ENCODE data around the gene ITGB1.

ITGB1 gene

DNA sequence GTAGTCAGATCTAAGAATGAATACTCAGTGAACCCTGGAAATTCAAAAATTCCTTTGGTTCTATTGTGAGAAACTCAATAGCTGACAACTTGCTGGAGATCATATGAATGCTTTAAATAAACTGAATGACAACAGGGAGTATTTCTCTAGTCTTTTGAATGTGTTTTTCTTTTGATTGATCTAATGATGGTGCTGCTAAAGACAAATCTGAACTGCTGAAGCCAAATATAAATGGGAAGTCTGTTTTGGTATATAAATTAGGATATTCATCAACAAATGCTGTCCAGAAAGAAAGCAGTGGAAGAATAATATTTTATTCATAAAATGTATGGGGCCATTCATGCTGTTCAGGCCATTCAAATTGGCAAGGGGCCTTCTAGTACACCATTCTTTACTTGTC is 79.4 kb downstream of the ITGB1 start:
- DNase-seq = no peak

DNA sequence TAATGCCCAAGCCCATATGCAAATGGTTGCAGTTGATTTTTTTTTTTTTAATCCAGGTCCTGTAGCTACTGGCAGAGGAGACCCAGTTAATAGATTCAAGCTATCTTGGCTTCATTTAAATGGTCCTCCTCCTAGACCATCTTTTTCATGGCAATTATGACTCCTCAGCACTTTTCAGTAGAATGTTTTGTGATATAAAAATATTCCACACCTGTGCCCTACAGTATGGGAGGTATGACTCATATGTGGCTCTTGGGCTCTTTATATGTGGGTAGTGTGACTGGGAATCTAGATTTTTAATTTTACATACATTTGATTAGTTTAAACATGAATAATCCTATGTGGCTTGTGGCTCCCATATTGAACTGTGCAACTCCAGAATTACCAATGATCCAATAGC is 80.1 kb downstream of the ITGB1 start:
- no peak for DNase-seq

- no peak for DNase-seq
These were observed 92.9 kb downstream of the ITGB1 start for GRCh38 chr10:32865170-32865569.

DNA sequence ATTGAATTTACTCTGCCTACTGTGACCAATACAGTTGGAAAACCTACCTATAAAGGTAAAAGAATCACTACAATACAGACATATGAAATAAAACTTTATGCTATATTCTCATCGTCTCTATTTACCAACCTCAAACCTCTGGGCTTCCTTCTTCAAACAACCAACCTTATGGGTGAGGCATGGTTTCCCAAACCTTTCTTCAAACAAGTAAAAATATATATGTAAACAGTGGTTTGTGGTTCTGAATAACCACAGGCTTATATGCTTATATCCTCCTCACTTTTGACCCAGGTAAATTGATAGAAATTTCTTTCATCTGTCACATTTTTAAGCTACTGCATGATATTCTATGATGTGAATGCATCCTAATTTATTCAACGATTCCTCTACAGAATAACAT is 103.6 kb downstream of the ITGB1 start:
- DNase-seq = no peak

- DNase-seq = no peak
These were observed 106.7 kb downstream of the ITGB1 start for GRCh38 chr10:32851301-32851700.

All from stimulated activated CD4-positive, alpha-beta T cell treated with anti-CD3 and anti-CD28 coated beads, Interleukin-2, amount 100 ng/mL, for 48 hours (primary cell).